H1 (cell line): Measurements from ENCODE around the gene BNC2. TPM values are rescaled to one million over a fixed set of nuclear protein-coding genes. Genes with fewer than 3 reads are reported as not detected.

ENCODE experiments used
- CHD7 ChIP-seq: fragments of 300-600 bp; sonication (generic); IDR thresholded peaks from 2 replicates; pipeline ENCODE4 v1.7.1; 2012; ENCODE audit warnings: low read length, moderate library complexity, mild to moderate bottlenecking, inconsistent platforms; ENCODE audit not compliant: insufficient replicate concordance
- CTBP2 ChIP-seq: IDR thresholded peaks from 2 replicates; pipeline ENCODE4 v1.7.0; 2011; ENCODE audit warnings: borderline replicate concordance, mild to moderate bottlenecking, moderate library complexity, mixed read lengths, low read length; ENCODE audit not compliant: insufficient read depth, insufficient read length
- KDM1A ChIP-seq: fragments of 200-600, 300-600 bp; sonication (generic); IDR thresholded peaks from 2 replicates; pipeline ENCODE4 v1.7.1; 2016; ENCODE audit warnings: mild to moderate bottlenecking, low read length, borderline replicate concordance
- RAD21 ChIP-seq, 2 experiments: IDR thresholded peaks in 1 of 2; conservative IDR thresholded peaks in 1 of 2; 2 replicates each; pipeline ENCODE4 v1.6.1; 2011; ENCODE audit warnings: low read depth in 2 of 2, low read length in 2 of 2, improper control_type of control experiment in 1 of 2, inconsistent platforms in 1 of 2, mild to moderate bottlenecking in 1 of 2, moderate library complexity in 1 of 2
- SAP30 ChIP-seq: fragments of 300-600 bp; sonication (generic); IDR thresholded peaks from 2 replicates; pipeline ENCODE4 v1.7.1; 2012; ENCODE audit warnings: low read length, moderate library complexity, mild to moderate bottlenecking, inconsistent platforms; ENCODE audit not compliant: insufficient read depth, insufficient replicate concordance
- SIN3A ChIP-seq, 2 experiments: IDR thresholded peaks in 1 of 2; conservative IDR thresholded peaks in 1 of 2; 2 replicates each; pipeline ENCODE4 v1.6.1; 2011 to 2012; ENCODE audit warnings: low read length in 2 of 2, improper control_type of control experiment in 1 of 2, low read depth in 1 of 2, mild to moderate bottlenecking in 1 of 2
- polyA plus RNA-seq, 7 experiments: library from polyadenylated mRNA; depleted of rRNA in 3 of 7; stranded (reverse) in 5 of 7; unstranded in 2 of 7; fragments of >200 nt in 5 of 7; fragments of 200-250 nt in 2 of 7; gene quantifications; 1 replicate in 5 of 7; 2 replicates in 1 of 7; 4 replicates in 1 of 7; pipeline versions ENCODE4 v1.2.1 to v1.2.3, GENCODE V29; 2011 to 2013; ENCODE audit warnings: missing spikeins in 2 of 7, mixed read lengths in 2 of 7
- total RNA-seq: library from RNA; stranded (reverse); fragmentation: NEBNext Ultra II Directional; extraction: Animal tissue kit (Norgen Biotek cat#: 25700); gene quantifications from 2 replicates; pipeline ENCODE4 v1.2.1, GENCODE V29; 2021

Gene BNC2
- total and polyA plus RNA-seq, 2 of the 8 experiments (the other 6 are each of a cell fraction or from before 2014, with no cell fraction given), result 16.0 to 26.8 TPM

DNA sequence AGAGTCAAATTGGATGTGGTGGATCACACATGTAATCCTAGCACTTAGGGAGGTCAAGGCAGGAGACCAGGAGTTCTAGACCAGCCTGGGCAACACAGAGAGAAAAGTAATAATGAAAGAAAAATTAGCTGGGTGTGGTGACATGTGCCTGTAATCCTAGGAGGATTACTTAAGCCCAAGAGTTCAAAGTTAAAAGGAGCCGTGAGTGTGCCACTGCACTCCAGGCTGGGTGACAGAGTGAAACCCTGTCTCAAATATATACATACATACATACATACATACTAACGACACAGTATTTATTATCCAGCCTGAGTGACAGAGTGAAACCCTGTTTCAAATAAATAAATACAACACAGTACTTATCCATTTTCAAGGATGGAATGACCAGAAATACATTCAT is 180.3 kb downstream of the BNC2 start (continued):
- TF ChIP-seq CHD7 (no peak), KDM1A (no peak), RAD21 (IDR thresholded peaks at IDR 0.05 in 1 of 2, conservative IDR thresholded peaks at IDR 0.05 in 1 of 2; ENCODE audit: low read depth in 2 of 2, low read length in 2 of 2) (no peak), SAP30 (no peak), SIN3A (conservative IDR thresholded peaks at IDR 0.05 in 1 of 2, IDR thresholded peaks at IDR 0.05 in 1 of 2; ENCODE audit: low read depth in 1 of 2, low read length in 2 of 2) (no peak), CTBP2 (no peak)
